22Rv1 (cell line): ENCODE measurements around the gene LTBP2.

ENCODE experiments used
- ZFX ChIP-seq: fragments of 450-650 bp; IDR thresholded peaks from 2 replicates; pipeline ENCODE4 v1.6.1; 2017; ENCODE audit warnings: antibody characterized with exemption, borderline replicate concordance
- TF ChIP-seq, protein P1 (sequence below): fragments of 450-650 bp; IDR thresholded peaks from 2 replicates; pipeline ENCODE4 v1.5.1; 2017; ENCODE audit warnings: mild to moderate bottlenecking

DNA sequence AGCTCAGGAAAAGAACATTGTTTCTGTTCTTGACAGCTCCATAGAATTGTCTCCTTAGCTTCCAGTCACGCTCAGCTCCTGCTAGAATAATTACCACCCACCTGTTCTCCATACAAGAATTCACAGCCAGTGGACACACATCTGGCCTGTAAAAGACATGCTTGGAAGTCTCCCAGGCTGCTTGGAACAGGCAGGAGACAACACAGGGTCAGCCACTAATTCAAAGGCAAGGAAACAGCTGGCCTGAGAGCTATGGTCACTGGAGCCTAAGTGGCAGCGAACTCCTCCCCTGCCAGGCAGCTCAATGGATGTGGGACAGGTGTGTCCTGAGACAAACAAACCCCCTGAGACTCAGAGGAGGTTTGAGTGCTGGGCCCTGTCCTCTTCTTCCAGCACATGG, 22.9 kb upstream of the LTBP2 start:
- TF ChIP-seq, protein P1, sequence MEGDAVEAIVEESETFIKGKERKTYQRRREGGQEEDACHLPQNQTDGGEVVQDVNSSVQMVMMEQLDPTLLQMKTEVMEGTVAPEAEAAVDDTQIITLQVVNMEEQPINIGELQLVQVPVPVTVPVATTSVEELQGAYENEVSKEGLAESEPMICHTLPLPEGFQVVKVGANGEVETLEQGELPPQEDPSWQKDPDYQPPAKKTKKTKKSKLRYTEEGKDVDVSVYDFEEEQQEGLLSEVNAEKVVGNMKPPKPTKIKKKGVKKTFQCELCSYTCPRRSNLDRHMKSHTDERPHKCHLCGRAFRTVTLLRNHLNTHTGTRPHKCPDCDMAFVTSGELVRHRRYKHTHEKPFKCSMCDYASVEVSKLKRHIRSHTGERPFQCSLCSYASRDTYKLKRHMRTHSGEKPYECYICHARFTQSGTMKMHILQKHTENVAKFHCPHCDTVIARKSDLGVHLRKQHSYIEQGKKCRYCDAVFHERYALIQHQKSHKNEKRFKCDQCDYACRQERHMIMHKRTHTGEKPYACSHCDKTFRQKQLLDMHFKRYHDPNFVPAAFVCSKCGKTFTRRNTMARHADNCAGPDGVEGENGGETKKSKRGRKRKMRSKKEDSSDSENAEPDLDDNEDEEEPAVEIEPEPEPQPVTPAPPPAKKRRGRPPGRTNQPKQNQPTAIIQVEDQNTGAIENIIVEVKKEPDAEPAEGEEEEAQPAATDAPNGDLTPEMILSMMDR: no peak
- no peak for TF ChIP-seq ZFX
